ENCODE measurements around the gene DUSP1.
A peak's percentile ranks its signal among the peaks of the same experiment; 100 is the strongest.

DNA sequence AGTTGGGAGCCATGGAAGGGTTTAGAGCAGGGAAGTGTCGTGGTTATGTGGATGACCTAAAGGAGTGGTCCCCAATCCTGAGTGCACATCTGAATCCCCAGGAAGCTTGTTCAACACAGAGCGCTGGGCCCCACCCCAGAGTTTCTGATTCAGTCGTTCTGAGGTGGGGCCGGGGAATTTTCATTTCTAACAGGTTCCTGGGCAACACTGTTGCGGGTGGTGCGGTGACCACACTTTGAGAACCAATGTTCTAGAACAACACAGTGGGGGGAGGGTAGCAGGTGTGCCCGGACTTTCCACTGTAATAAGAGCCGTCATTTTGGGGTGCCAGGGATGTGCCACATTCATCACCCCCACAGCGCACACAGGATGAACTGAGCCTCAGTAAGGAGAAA lies 39.3 kb downstream of the DUSP1 start:
- TF ChIP-seq, protein P1, sequence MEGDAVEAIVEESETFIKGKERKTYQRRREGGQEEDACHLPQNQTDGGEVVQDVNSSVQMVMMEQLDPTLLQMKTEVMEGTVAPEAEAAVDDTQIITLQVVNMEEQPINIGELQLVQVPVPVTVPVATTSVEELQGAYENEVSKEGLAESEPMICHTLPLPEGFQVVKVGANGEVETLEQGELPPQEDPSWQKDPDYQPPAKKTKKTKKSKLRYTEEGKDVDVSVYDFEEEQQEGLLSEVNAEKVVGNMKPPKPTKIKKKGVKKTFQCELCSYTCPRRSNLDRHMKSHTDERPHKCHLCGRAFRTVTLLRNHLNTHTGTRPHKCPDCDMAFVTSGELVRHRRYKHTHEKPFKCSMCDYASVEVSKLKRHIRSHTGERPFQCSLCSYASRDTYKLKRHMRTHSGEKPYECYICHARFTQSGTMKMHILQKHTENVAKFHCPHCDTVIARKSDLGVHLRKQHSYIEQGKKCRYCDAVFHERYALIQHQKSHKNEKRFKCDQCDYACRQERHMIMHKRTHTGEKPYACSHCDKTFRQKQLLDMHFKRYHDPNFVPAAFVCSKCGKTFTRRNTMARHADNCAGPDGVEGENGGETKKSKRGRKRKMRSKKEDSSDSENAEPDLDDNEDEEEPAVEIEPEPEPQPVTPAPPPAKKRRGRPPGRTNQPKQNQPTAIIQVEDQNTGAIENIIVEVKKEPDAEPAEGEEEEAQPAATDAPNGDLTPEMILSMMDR (IDR thresholded peaks at IDR 0.05), result no peak
- TF ChIP-seq POLR2AphosphoS5 (IDR thresholded peaks at IDR 0.05; ENCODE audit: insufficient read depth in 1 of 2, low read depth in 1 of 2), result peak in 1 of 2 donors; percentile 6

Data from vagina (tissue), 2 donors.